Heart left ventricle (tissue), 13 donors: ENCODE measurements around the gene CNOT3.

Experiments
- CTCF ChIP-seq, 12 donors: fragments of 200-600 bp; sonication (generic) in 4 of 12; IDR thresholded peaks; one replicate each; pipeline versions ENCODE4 v1.5.0 to v1.8.0; 2018 to 2022; ENCODE audit warnings: antibody characterized with exemption in 12 of 12, mild to moderate bottlenecking in 5 of 12
- POLR2A ChIP-seq, 2 donors: fragments of 450-650 bp; IDR thresholded peaks; one replicate each; pipeline ENCODE4 v1.6.1; 2017; ENCODE audit warnings: antibody characterized with exemption in 2 of 2, mild to moderate bottlenecking in 2 of 2, moderate library complexity in 2 of 2
- donor health status: ischemic (EF 13 %, LVEDD 7.1; RV severe dilation, severe dysfunction).
- donor health status: DM: no; HTN: yes; CAD: no.
- donor health status: DM: no; HTN: no; CAD: no.
- donor health status: ischemic (EF 25% LVEDD 6.9; RV normal size, moderate dysfunction).
- donor health status: ischemic (EF 25% LVEDD 5.7; RV mildly dilated, moderate dysfunction).
- donor health status: ischemic (EF 35%, LVEDD 5.7; RV mildly dilated, moderate dysfunction).
- donor health status: nonischemic (EF 11% LVEDD 7.7; RV severe dilation, severe dysfunction).
- donor health status: DM: yes; HTN: yes; CAD: no.
- donor health status: PGD.
- donor health status: ischemic (EF 29% LVEDD 5.4; RV normal size, mild dysfunction).
- donor health status: nonischemic (EF 23%, LVEDD 6.1; RV moderate dilation, normal function).

- TF ChIP-seq POLR2A (IDR thresholded peaks at IDR 0.05) (no peak), CTCF (IDR thresholded peaks at IDR 0.05) (no peak)
These were observed 43.1 kb downstream of the CNOT3 start for GRCh38 chr19:54180691-54181091.
